Measurements from ENCODE around the gene ST3GAL5.
"Not testable (repeated sequence)": the region's sequence is repeated elsewhere in the genome, so short reads cannot be mapped to it uniquely, and the experiment has no call there.

ST3GAL5 gene

DNA sequence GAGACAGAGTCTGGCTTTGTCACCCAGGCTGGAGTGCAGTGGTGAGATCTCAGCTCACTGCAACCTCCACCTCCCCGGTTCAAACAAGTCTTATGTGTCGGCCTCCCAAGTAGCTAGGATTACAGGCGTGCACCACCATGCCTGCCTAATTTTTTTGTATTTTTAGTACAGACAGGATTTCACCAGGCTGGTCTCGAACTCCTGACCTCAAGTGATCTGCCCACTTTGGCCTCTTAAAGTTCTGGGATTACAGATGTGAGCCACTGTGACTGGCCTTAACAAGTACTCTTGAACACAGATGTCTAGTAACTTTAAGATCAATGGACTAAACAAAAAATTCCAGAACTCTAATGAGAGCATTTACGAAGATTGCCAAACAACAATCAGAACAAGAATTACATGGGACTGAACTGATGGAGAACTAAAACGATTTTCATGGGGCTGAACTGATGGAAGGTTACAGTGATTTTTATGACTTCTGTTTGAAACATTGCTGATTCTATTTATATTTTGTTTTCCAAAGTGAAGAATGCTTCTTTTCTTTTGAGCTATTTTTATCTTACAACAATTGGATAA is 46.5 kb upstream of the ST3GAL5 start:
- ChIA-PET CTCF (interaction anchor here (1.4 kb wide), 1 partner anchor 145 kb away, joined by 3 read pairs; no protein-coding TSS in a partner anchor), POLR2A (interaction anchor here (0.6 kb wide), 1 partner anchor 25 kb away, joined by 3 read pairs; no protein-coding TSS in a partner anchor)
- DNase-seq (ENCODE audit: low read depth, low spot score): no peak
- H3K4me3 ChIP-seq (ENCODE audit: low read depth, low read length): no peak overlapping the region
- TF ChIP-seq, protein P1, sequence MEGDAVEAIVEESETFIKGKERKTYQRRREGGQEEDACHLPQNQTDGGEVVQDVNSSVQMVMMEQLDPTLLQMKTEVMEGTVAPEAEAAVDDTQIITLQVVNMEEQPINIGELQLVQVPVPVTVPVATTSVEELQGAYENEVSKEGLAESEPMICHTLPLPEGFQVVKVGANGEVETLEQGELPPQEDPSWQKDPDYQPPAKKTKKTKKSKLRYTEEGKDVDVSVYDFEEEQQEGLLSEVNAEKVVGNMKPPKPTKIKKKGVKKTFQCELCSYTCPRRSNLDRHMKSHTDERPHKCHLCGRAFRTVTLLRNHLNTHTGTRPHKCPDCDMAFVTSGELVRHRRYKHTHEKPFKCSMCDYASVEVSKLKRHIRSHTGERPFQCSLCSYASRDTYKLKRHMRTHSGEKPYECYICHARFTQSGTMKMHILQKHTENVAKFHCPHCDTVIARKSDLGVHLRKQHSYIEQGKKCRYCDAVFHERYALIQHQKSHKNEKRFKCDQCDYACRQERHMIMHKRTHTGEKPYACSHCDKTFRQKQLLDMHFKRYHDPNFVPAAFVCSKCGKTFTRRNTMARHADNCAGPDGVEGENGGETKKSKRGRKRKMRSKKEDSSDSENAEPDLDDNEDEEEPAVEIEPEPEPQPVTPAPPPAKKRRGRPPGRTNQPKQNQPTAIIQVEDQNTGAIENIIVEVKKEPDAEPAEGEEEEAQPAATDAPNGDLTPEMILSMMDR (IDR thresholded peaks at IDR 0.05; ENCODE audit: insufficient read depth, low read length, missing control alignments): no peak

DNA sequence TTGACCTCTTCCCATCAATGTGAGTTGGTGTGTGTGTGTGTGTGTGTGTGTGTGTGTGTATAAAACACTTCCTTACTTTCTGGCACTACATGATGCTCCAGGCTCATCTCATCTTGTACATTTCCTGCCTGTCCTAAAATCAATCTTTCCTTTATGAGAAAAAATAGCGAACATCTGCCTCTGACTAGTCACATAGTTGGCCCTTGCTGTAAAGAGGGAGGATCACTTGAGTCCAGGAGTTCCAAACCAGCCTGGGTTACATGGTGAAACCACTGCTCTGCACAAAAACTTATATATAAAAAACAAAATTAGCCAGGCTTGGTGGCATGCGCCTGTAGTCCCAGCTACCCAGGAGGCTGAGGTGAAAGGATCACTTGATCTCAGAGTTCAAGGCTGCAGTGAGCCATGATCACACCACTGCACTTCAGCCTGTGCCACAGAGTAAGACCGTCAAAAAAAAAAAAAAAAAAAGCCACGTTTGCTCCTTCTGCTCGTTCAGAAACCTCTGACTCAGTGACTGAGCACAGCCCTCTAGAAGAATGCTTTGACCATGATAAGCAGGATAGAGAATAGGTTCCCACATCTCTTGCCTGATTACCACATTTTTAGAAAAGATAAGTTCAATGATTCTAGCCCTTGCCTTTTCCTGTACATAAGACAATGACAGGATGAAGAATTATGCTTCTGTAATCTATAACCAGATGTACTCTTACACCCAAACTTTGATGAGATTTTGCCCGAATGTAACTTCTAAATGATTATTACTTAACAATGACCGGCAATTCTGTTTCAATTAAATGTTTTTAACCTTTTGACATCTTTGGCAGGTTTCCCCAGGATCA is 45.2 kb upstream of the ST3GAL5 start:
- CTCF ChIA-PET: interaction anchor here (2.1 kb wide), 1 partner anchor 12 kb away, joined by 5 read pairs; no protein-coding TSS in a partner anchor
- POLR2A ChIA-PET: no interaction called here
- TF ChIP-seq, protein P1 (IDR thresholded peaks at IDR 0.05; ENCODE audit: insufficient read depth, low read length, missing control alignments): no peak
- peak; percentile 69 for DNase-seq (ENCODE audit: low read depth, low spot score)
- no peak overlapping the region for H3K4me3 ChIP-seq (ENCODE audit: low read depth, low read length)

DNA sequence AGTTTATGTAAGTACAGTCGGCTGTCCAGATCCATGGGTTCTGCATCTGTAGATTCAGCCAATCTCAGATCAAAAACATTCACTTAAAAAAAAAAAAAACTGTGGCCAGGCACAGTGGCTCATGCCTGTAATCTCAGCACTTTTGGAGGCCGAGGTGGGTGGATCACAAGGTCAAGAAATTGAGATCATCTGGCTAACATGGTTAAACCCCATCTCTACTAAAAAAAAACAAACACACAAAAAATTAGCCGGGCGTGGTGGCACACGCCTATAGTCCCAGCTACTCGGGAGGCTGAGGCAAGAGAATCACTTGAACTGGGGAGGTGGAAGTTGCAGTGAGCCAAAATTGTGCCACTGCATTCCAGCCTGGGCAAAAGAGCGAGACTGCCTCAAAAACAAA is 42.4 kb upstream of the ST3GAL5 start:
- CTCF ChIA-PET: not testable (repeated sequence)

DNA sequence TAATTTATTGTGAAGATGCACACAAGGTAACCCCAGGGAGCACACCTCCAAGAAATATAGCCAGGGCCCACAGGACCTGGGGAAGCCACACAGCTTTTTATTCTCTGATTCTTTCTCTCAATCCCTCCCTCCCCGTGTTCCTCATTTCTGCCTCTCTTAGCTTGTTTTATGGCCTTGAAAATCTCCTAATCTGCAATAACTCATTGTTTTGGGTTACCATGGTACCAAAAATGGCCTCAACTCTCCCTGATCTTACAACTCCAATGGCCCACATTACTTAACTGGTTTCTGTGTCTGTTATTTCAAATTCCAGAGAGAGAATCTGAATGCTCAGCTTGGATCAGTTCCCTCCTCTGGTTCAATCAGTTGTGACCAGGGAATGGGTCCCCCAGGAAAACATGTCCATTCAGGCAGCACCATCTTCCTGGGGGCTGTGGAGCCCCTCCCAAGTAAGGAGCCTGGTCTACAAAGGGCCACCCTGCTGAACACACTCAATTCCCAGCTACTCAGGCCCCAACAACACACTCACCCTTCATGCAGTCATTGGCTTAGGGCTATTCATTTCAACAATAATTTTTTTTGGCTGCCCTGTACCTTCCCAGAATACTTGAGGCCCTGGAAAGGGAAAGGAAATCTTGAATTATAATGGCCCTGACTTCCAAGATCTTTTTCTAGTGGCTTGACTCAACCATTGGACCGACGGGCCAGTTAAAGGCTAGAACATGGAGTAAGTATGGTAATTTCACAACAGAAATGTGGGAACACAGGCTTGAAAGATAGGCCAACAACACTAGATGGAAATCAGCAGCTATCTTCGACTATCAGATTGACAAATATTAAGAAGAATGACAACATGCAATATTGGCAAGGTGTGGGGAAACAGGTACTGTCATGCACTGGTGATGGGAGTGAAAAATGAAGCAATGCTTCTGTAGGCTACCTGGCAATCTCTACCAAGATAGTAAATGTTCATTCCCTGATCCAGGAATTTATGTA is 41.6 kb upstream of the ST3GAL5 start:
- ChIA-PET CTCF (interaction anchor here (0.8 to 1.7 kb wide), 3 partner anchors 9 to 150 kb away, joined by 3 to 6 read pairs (median 4); no protein-coding TSS in a partner anchor), POLR2A (no interaction called here)
- TF ChIP-seq, protein P1 (IDR thresholded peaks at IDR 0.05; ENCODE audit: insufficient read depth, low read length, missing control alignments): no peak
- H3K4me3 ChIP-seq (ENCODE audit: low read depth, low read length): no peak overlapping the region
- DNase-seq (ENCODE audit: low read depth, low spot score): no peak

More for the DNA sequence above, 42.4 kb upstream of the ST3GAL5 start:
- H3K4me3 ChIP-seq (ENCODE audit: low read depth, low read length); DNase-seq (ENCODE audit: low read depth, low spot score); POLR2A ChIA-PET: not testable (repeated sequence)

DNA sequence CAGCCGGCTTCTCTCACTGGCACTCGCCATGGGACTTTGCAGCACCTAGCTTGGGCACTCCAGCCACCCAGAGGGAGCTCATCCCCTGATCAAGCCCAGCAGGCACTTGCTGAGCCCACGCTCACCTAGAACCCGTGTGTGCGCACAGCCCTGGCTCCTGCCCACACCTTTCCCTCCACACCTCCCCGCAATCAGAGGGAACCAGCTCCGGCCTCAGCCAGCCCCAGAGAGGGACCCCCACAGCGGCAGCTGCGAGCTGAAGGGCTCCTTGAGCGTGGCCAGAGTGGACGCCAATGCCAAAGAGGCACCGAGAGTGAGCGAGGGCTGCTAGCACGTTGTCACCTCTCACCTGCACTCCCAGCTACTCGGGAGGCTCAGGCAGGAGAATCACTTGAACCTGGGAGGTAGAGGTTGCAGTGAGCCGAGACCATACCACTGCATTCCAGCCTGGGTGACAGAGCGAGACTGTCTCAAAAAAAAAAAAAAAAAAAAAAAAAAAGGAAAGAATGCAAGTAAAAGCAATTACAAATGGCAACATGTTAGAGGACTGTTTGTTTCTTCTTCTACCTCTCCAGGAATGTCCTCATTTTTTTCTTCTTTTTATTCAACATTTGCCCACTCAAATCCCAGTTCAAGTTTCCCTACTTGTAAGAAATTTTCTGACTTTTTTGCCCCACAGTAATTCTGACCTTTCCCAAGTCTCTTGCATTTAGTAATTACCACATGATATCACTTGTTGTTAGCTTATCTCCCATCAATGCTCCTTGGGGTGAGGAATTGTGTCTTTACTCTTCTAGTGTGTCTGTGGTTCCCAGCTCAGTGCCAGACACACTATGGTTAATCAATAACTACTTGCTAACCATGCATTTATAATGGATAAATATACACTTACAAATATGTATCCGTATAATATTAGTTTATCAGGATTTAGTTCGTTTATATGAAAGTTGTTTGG is 40.6 kb upstream of the ST3GAL5 start:
- DNase-seq (ENCODE audit: low read depth, low spot score): no peak
- no peak overlapping the region for H3K4me3 ChIP-seq (ENCODE audit: low read depth, low read length)
- ChIA-PET POLR2A (no interaction called here), CTCF (interaction anchor here (1.2 to 1.7 kb wide), 3 partner anchors 40 to 151 kb away, joined by 3 to 6 read pairs (median 6); no protein-coding TSS in a partner anchor)
- TF ChIP-seq, protein P1 (IDR thresholded peaks at IDR 0.05; ENCODE audit: insufficient read depth, low read length, missing control alignments): no peak

Measured in AG04449 (cell line).